ENCODE measurements around the gene NIM1K.

DNA sequence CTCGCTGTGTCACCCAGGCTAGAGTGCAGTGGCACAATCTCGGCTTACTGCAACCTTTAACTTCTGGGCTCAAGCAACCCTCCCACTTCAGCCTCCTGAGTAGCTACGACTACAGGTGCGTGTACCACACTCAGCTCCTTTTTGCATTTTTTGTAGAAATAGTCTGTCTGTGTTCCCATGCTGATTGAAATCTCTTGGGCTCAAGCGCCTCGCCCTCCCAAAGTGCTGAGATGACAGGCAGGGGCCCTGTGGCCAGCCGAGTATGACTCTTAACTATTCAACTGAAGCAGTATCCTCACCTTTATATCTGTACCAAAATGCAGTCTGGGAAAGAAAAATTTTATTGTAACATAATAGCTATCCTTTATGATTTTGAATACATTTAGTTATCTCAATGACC, 12.2 kb upstream of the NIM1K start:
- TF ChIP-seq GLIS3 (CRISPR knock-in tag; IDR thresholded peaks at IDR 0.05): no peak
- no peak for TF ChIP-seq ZNF565 (CRISPR knock-in tag; conservative IDR thresholded peaks at IDR 0.05; ENCODE audit: low read depth)
- no peak for TF ChIP-seq PPARA (CRISPR knock-in tag; IDR thresholded peaks at IDR 0.05; ENCODE audit: borderline replicate concordance)
- TF ChIP-seq OSR1 (CRISPR knock-in tag; IDR thresholded peaks at IDR 0.05): no peak
- TF ChIP-seq ZFP30 (CRISPR knock-in tag; IDR thresholded peaks at IDR 0.05): no peak
